Medulla oblongata (tissue), 1 donor: ENCODE measurements around the gene MARCHF5.
"Not testable (repeated sequence)": the region's sequence is repeated elsewhere in the genome, so short reads cannot be mapped to it uniquely, and the experiment has no call there.

Experiments used
- DNase-seq: peaks from one replicate; pipeline ENCODE4 v3.0.0-alpha.2; 2015; ENCODE audit errors: extremely low spot score

Gene MARCHF5

GRCh38 chr10:92305133-92306072, 14.4 kb downstream of the MARCHF5 start:
- DNase-seq = no peak

GRCh38 chr10:92309272-92309671, 18.3 kb downstream of the MARCHF5 start:
- no peak for DNase-seq

- no peak for DNase-seq
Measured at GRCh38 chr10:92313750-92314149, 22.8 kb downstream of the MARCHF5 start.

GRCh38 chr10:92316610-92317009, 25.6 kb downstream of the MARCHF5 start:
- no peak for DNase-seq

- DNase-seq = no peak
Measured at GRCh38 chr10:92323079-92323478, 32.1 kb downstream of the MARCHF5 start.

GRCh38 chr10:92327445-92328433, 36.8 kb downstream of the MARCHF5 start:
- no peak for DNase-seq

GRCh38 chr10:92328993-92329392, 38.0 kb downstream of the MARCHF5 start:
- no peak for DNase-seq

- not testable (repeated sequence) for DNase-seq
Measured at GRCh38 chr10:92329927-92330326, 39.0 kb downstream of the MARCHF5 start.

GRCh38 chr10:92342796-92343195, 51.8 kb downstream of the MARCHF5 start:
- no peak for DNase-seq

- DNase-seq = not testable (repeated sequence)
Measured at GRCh38 chr10:92345575-92345974, 54.6 kb downstream of the MARCHF5 start.

GRCh38 chr10:92347035-92347676, 56.2 kb downstream of the MARCHF5 start:
- not testable (repeated sequence) for DNase-seq

GRCh38 chr10:92350411-92350810, 59.4 kb downstream of the MARCHF5 start:
- DNase-seq = no peak

GRCh38 chr10:92354587-92354986, 63.6 kb downstream of the MARCHF5 start:
- no peak for DNase-seq

GRCh38 chr10:92356041-92356440, 65.1 kb downstream of the MARCHF5 start:
- no peak for DNase-seq

- no peak for DNase-seq
Measured at GRCh38 chr10:92363498-92363897, 72.5 kb downstream of the MARCHF5 start.

- no peak for DNase-seq
Measured at GRCh38 chr10:92366412-92367021, 75.5 kb downstream of the MARCHF5 start.

- no peak for DNase-seq
Measured at GRCh38 chr10:92377962-92378361, 87.0 kb downstream of the MARCHF5 start.

- DNase-seq = no peak
Measured at GRCh38 chr10:92381543-92381954, 90.6 kb downstream of the MARCHF5 start.

- DNase-seq = no peak
Measured at GRCh38 chr10:92382631-92383030, 91.7 kb downstream of the MARCHF5 start.

GRCh38 chr10:92384741-92385140, 93.8 kb downstream of the MARCHF5 start:
- no peak for DNase-seq

GRCh38 chr10:92385831-92386230, 94.9 kb downstream of the MARCHF5 start:
- DNase-seq = no peak
